Hepatocyte (in vitro differentiated cells): ENCODE measurements around the gene PPP2R2B.

Source experiments
- CTCF ChIP-seq: fragments of 200-600 bp; sonication (generic); IDR thresholded peaks from 2 replicates; pipeline ENCODE4 v1.5.1; 2016; ENCODE audit warnings: antibody characterized with exemption, mild to moderate bottlenecking; ENCODE audit not compliant: poor library complexity
- EZH2 ChIP-seq: fragments of 200-600 bp; sonication (generic); IDR thresholded peaks from 2 replicates; pipeline ENCODE4 v1.6.1; 2016; ENCODE audit warnings: antibody characterized with exemption, mild to moderate bottlenecking, borderline replicate concordance
- EZH2phosphoT487 ChIP-seq: fragments of 200-600 bp; sonication (generic); IDR thresholded peaks from one replicate; pipeline ENCODE4 v1.6.1; 2018; ENCODE audit warnings: antibody characterized with exemption, mild to moderate bottlenecking, low read depth, moderate library complexity; ENCODE audit not compliant: unreplicated experiment, severe bottlenecking

GRCh38 chr5:146818822-146819221 lies 59.7 kb downstream of the PPP2R2B start:
- no peak for TF ChIP-seq EZH2phosphoT487
- peak; percentile 11 for TF ChIP-seq CTCF
- no peak for TF ChIP-seq EZH2
